Aorta (tissue), 5 donors: Measurements from ENCODE around the gene CHRM4. TPM values are rescaled to one million over a fixed set of nuclear protein-coding genes. Genes with fewer than 3 reads are reported as not detected.
"Not testable (repeated sequence)": the region's sequence is repeated elsewhere in the genome, so short reads cannot be mapped to it uniquely, and the experiment has no call there.

Source experiments
- ATAC-seq: fragments of 200-7000 bp; cut with Tn5 transposase; one replicate; pipeline ENCODE4 v1.9.1; 2022; ENCODE audit warnings: moderate library complexity; ENCODE audit not compliant: low FRiP score
- DNase-seq, 2 donors: peaks; one replicate each; pipeline ENCODE4 v3.0.0-alpha.2; 2020
- H3K27ac ChIP-seq, 2 donors: one replicate each; pipeline ENCODE4 v1.5.1; 2013; ENCODE audit warnings: low read length in 2 of 2, mild to moderate bottlenecking in 2 of 2, moderate library complexity in 2 of 2, control low read depth in 1 of 2, inconsistent platforms in 1 of 2, low read depth in 1 of 2
- H3K27me3 ChIP-seq, 2 donors: one replicate each; pipeline ENCODE4 v1.6.1; 2013; ENCODE audit warnings: control low read depth in 1 of 2, low read length in 1 of 2, mild to moderate bottlenecking in 1 of 2, moderate library complexity in 1 of 2; ENCODE audit not compliant: insufficient read depth in 2 of 2, control insufficient read depth in 1 of 2
- H3K36me3 ChIP-seq, 2 donors: one replicate each; pipeline ENCODE4 v1.6.1; 2013; ENCODE audit warnings: control low read depth in 1 of 2, low read length in 1 of 2, mild to moderate bottlenecking in 1 of 2; ENCODE audit not compliant: insufficient read depth in 2 of 2, control insufficient read depth in 1 of 2
- H3K4me1 ChIP-seq, 2 donors: one replicate each; pipeline ENCODE4 v1.6.1; 2013; ENCODE audit warnings: low read length in 2 of 2, control low read depth in 1 of 2, mild to moderate bottlenecking in 1 of 2, moderate library complexity in 1 of 2; ENCODE audit not compliant: insufficient read depth in 2 of 2, control insufficient read depth in 1 of 2
- H3K4me3 ChIP-seq, 2 donors: one replicate each; pipeline ENCODE4 v1.5.1; 2013; ENCODE audit warnings: low read length in 2 of 2, control low read depth in 1 of 2, mild to moderate bottlenecking in 1 of 2
- H3K9me3 ChIP-seq: one replicate; pipeline ENCODE4 v1.6.1; 2013; ENCODE audit warnings: mild to moderate bottlenecking, low read length; ENCODE audit not compliant: control insufficient read depth
- WGBS, 2 donors: extraction: QIAGEN DNeasy Blood & Tissue Kit; methylation state at CpG; one replicate each; pipeline ENCODE4 v1.1.7; 2013; 5-methylcytosine and 5-hydroxymethylcytosine counted together
- intact Hi-C, 2 donors: fragments of 100-400 bp; cut with DNase I; formaldehyde crosslinking; loops; one replicate each; pipeline versions ENCODE4 v1.14.2 to v1.15.0; 2022
- polyA plus RNA-seq, 2 donors: library from polyadenylated mRNA; stranded (reverse); fragments of 200-250 nt; gene quantifications; one replicate each; pipeline ENCODE4 v1.2.3, GENCODE V29; 2013
- total RNA-seq, 2 donors: library from RNA; stranded (reverse); fragmentation: NEBNext Ultra II Directional; extraction: Animal tissue kit (Norgen Biotek cat#: 25700); gene quantifications; one replicate each; pipeline ENCODE4 v1.2.1, GENCODE V29; 2021
- donor health status: healthy with polysubstance abuse.
- donor health status: Bipolar disorder and iron deficiency.
- donor health status: DM: no; HTN: no; CAD: no.
- donor health status: DM: no; HTN: no; CAD: no.
- donor health status: DM: yes; HTN: yes; CAD: no.

Gene CHRM4
- total and polyA plus RNA-seq, 4 donors, result 0.28 to 1.9 (median 0.29) TPM; not detected in 1

DNA sequence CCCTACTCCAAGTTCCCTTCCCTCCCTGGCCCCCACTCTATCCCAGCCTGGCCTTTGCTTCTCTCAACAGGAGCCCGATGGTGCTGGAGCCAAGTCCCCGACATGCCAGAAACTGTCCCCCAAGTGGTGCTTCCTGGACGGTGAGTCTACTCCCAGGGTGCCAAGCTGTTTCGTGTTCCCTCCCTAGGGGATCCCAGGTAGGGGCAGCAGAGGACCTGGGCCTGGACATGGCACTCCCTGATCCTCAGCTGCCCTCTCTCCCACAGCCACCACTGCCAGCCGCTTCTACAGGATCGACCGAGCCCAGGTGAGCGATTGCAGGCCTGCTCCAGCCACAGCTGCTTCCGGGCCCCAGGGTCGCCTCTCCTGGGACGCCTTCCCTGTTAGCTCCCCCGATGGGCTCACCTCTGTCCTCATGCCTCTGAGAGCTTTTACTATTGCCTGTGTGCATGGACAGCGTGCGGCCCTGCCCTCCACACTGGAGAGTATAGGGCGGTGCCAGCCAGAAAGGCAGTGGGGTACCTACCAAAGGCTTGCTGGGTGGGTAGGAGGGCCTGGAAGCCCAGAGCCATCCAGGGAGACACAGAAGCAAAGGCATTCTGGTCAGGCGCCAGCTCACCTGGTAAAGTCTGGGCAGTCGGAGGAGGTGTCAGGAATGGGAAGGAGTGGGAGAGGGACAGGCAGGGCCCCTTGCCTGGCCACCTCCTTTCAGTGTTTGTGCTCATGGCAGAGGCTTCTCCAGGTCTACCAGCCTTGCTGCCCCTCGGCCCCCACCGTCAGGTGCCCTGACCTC, 15.1 kb downstream of the CHRM4 start:
- Histone ChIP-seq H3K4me1 (no peaks in the 10 kb centered on the region), H3K36me3 (peaks cover 0 to 2% of the 10 kb centered on the region in 2 donors), H3K4me3 (no peak overlapping the region), H3K27me3 (no peaks in the 10 kb centered on the region), H3K27ac (no peak overlapping the region), H3K9me3 (no peaks in the 10 kb centered on the region)
- ATAC-seq (no peak), DNase-seq (no peak)
- intact Hi-C loops, result no loop called here
- WGBS, 2 donors, result 86 to 88% methylated on average over 18 to 19 of the region's 19 CpGs

DNA sequence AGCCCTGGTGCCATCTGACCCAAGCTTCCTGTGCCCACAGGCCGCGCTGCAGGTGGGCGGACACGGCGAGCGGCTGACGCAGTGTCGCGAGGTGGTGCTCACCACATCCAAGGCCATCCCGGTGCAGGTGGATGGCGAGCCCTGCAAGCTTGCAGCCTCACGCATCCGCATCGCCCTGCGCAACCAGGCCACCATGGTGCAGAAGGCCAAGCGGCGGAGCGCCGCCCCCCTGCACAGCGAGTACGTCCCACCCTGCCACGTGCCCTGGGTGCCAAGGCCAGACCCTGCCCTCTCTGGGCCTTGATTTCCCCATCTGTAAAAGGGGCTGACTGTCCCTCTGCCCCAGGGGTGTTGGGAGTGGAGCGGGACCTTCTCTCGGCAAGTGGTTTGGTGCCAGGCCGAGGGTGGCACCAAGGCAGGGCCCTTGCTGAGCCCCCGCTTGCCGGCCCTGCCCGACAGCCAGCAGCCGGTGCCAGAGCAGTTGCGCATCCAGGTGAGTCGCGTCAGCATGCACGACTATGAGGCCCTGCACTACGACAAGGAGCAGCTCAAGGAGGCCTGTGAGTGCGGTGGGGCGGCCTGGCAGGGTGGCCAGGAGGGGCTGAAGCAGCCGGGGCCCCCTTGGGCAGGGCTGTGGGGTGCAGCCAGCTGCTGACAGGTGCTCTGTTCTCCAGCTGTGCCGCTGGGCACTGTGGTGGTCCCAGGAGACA, 16.0 kb downstream of the CHRM4 start:
- Histone ChIP-seq H3K27ac (no peak overlapping the region), H3K36me3 (peaks cover 0 to 2% of the 10 kb centered on the region in 2 donors), H3K9me3 (no peaks in the 10 kb centered on the region), H3K27me3 (no peaks in the 10 kb centered on the region), H3K4me1 (no peaks in the 10 kb centered on the region), H3K4me3 (no peak overlapping the region)
- ATAC-seq (no peak), DNase-seq (no peak)
- WGBS, 2 donors, result 95 to 96% methylated on average over 37 to 38 of the region's 38 CpGs
- intact Hi-C loops, result no loop called here

DNA sequence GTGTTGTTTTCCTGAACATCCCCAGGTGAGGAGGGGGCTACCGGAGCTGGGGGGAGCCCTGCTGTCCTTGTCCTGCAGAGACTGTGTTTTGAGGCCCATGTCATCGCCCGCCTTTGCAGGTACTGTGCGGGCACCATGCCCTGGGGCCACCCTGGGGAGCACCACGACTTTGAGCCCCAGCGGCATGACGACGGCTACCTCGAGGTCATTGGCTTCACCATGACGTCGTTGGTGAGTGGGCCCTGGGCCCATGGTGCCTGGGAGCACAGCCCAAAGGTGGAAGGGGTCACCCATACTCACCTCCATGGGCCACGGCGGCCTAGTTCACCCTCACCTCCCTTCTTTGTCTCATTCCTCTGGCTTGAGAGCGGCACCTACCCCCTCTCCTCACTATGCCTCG, 16.8 kb downstream of the CHRM4 start:
- no peak for ATAC-seq
- Histone ChIP-seq H3K4me1 (no peaks in the 10 kb centered on the region), H3K9me3 (no peaks in the 10 kb centered on the region), H3K27me3 (no peaks in the 10 kb centered on the region), H3K36me3 (peaks cover 0 to 2% of the 10 kb centered on the region in 2 donors), H3K27ac (no peak overlapping the region), H3K4me3 (no peak overlapping the region)
- 88 to 90% methylated on average over 15 of the region's 15 CpGs for WGBS, 2 donors
- no peak for DNase-seq
- intact Hi-C loops, result no loop called here

DNA sequence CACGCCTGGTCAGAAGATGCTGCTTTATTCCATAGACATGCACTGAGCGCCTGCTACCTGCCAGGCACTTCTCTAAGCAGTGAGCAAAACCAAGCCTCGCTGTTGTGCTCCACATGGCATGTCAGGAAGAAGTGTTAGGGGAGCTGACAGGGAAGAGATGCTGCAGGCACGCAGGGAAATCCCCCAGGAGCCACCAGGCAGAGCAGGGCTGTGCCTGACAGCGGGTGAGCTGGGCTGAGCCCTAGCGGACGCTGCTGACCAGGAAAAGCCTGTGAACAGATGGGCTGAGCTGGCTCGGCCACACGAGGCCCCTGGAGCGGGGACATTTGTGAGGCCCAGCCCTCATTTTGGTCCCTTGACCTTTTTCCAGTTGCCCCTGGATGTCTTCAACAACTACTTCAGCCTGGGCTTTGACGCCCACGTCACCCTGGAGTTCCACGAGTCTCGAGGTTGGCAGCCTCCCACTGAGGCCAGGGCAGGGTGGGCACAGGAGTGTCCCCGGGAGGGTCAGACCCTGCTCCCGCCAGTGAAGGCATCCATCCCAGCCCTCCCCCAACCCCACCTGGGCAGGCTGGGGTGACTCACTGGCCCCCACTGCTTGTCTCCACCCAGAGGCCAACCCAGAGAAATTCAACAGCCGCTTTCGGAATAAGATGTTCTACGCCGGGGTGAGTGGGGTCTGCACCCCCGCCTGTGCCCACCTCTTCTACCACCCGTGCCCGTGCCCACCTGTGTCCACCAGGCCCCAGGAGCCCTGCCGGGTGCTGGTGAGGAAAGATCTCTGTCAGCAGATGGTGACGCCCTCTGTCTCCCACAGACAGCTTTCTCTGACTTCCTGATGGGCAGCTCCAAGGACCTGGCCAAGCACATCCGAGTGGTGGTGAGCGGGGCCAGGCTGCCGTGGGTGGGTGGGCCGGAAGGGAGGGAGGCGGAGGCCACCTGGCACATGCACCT, 17.5 kb downstream of the CHRM4 start:
- Histone ChIP-seq H3K27me3 (no peaks in the 10 kb centered on the region), H3K27ac (no peak overlapping the region), H3K36me3 (peaks cover 0 to 2% of the 10 kb centered on the region in 2 donors), H3K4me1 (no peaks in the 10 kb centered on the region), H3K9me3 (no peaks in the 10 kb centered on the region), H3K4me3 (no peak overlapping the region)
- no peak for ATAC-seq
- DNase-seq, result no peak
- WGBS, 2 donors, result 88 to 89% methylated on average over 29 to 30 of the region's 30 CpGs
- intact Hi-C loops, result no loop called here

DNA sequence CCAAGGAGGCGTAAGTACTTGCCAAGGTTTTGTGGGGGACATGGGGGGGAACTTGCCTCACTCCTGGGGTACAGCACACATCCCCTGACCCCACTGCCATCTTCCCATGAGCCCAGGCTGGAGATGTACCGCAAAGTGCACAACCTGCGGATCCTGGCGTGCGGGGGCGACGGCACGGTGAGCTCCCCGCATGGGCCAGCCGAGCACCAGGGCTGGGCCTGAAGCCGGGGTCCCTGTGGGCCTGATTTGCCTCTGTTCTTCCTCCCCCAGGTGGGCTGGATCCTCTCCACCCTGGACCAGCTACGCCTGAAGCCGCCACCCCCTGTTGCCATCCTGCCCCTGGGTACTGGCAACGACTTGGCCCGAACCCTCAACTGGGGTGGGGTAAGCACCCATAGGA, 19.1 kb downstream of the CHRM4 start:
- H3K27ac ChIP-seq, DNase-seq, H3K27me3 ChIP-seq, intact Hi-C loops, H3K36me3 ChIP-seq, ATAC-seq, H3K4me1 ChIP-seq, H3K9me3 ChIP-seq, H3K4me3 ChIP-seq: not testable (repeated sequence)
- 94% methylated on average over 15 of the region's 15 CpGs for WGBS, 2 donors

DNA sequence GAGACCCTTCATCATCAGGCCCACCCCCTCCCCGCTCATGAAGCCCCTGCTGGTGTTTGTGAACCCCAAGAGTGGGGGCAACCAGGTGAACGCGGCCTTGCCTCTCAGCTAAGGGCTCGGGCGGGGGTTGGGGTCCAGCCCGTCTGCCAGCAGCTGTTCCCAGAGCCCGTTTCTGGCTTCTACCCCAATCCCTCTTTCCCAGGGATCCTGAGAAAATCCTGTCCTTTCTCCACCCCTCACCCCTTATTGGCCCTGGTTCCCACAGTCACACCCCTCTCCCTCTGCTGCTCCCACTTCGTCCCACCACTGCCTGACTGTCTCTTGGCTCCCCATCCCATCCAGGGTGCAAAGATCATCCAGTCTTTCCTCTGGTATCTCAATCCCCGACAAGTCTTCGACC, 19.5 kb downstream of the CHRM4 start:
- ATAC-seq, result no peak
- H3K36me3 ChIP-seq, result peaks cover 0 to 2% of the 10 kb centered on the region in 2 donors
- intact Hi-C loops, result no loop called here

DNA sequence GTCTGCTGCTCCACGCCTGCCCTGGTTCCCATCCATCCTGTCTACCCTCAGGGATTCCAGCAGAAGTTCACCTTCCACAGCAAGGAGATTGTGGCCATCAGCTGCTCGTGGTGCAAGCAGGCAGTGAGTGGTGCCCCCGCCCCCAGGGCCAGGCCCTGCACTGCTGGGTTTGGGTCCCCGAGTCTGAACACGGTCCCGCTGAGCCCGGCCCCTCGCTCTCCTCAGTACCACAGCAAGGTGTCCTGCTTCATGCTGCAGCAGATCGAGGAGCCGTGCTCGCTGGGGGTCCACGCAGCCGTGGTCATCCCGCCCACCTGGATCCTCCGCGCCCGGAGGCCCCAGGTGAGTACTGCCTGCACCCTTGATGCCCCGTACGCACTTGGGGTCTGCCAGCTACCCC, 20.3 kb downstream of the CHRM4 start:
- intact Hi-C loops, DNase-seq, H3K36me3 ChIP-seq, H3K27ac ChIP-seq, H3K9me3 ChIP-seq, H3K4me3 ChIP-seq, H3K27me3 ChIP-seq, ATAC-seq, H3K4me1 ChIP-seq: not testable (repeated sequence)
- 94% methylated on average over 19 of the region's 19 CpGs for WGBS, 2 donors

More for the DNA sequence above, 19.5 kb downstream of the CHRM4 start:
- WGBS, 2 donors, result 71 to 77% methylated on average over 10 of the region's 10 CpGs
- Histone ChIP-seq H3K27ac (no peak overlapping the region), H3K27me3 (no peaks in the 10 kb centered on the region), H3K4me3 (no peak overlapping the region), H3K4me1 (no peaks in the 10 kb centered on the region), H3K9me3 (no peaks in the 10 kb centered on the region)
- DNase-seq, result no peak

DNA sequence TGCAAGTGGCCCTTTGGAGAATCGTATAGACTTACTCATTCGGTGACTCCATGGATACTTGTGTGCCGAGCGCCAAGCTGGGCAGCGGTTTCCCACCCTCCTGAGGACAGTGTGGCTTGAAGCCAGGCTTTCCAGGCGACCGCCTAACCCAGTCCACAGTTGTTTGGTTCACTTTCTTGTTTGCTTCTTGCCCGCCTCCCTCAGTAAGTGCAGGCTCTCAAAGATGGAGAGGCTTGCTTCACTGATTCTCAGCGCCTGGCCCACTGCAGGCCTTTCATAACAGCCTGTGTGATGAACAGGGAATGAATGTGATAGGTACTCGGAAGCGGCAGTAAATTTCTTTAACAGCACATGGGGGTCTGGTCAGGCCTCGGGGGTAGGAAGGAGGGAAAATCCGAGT, 21.3 kb downstream of the CHRM4 start:
- no peaks in the 10 kb centered on the region for H3K9me3 ChIP-seq
- 89 to 90% methylated on average over 13 of the region's 13 CpGs for WGBS, 2 donors
- H3K27me3 ChIP-seq, result no peaks in the 10 kb centered on the region
- intact Hi-C loops, result no loop called here
- H3K36me3 ChIP-seq, result no peaks in the 10 kb centered on the region
- no peak for DNase-seq
- no peaks in the 10 kb centered on the region for H3K4me1 ChIP-seq
- H3K4me3 ChIP-seq, result no peak overlapping the region
- no peak for ATAC-seq
- H3K27ac ChIP-seq, result no peak overlapping the region
